GM12891 (cell line): ENCODE measurements around the gene GRM7.

ENCODE experiments used
- POLR2A ChIP-seq: IDR thresholded peaks from 2 replicates; pipeline ENCODE4 v1.6.1; 2011; ENCODE audit warnings: low read depth, low read length, control low read depth
- POLR2AphosphoS5 ChIP-seq: IDR thresholded peaks from 2 replicates; pipeline ENCODE4 v1.6.1; 2011; ENCODE audit warnings: low read depth, low read length, control low read depth
- TAF1 ChIP-seq: IDR thresholded peaks from 2 replicates; pipeline ENCODE4 v1.6.1; 2011; ENCODE audit warnings: low read depth, low read length, control low read depth

DNA sequence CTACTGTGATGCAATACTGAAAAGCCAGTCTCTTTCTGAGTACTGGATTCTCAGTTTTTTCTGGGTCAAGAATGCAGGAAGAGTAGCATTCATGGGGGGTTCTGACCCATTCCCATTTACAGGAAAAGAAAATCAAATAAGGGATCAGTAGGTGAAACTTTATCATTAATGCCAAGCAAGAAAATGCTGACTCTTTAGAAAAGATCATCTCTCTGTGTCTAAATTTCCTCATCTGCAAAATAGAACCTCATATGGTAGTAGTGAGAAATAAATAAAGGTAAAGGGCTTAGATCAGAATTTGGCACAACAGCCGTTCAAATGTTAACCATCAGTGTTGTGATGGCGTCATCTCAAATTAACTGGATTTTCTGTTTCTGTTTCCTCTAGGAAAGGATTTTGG lies 833.1 kb downstream of the GRM7 start:
- TF ChIP-seq POLR2AphosphoS5 (no peak), TAF1 (no peak), POLR2A (no peak)
